Hematopoietic multipotent progenitor cell treated with erythropoietin and hydrocortisone succinate and interleukin-3 and kit ligand, for 15 days (in vitro differentiated cells): ENCODE data around the gene ZSCAN10.
"Not testable (repeated sequence)": the region's sequence is repeated elsewhere in the genome, so short reads cannot be mapped to it uniquely, and the experiment has no call there.

ENCODE experiments used
- DNase-seq: peaks from one replicate; pipeline ENCODE4 v3.0.0-alpha.2; 2015; ENCODE audit warnings: low spot score

The ZSCAN10 gene

GRCh38 chr16:3085868-3086595, 13.1 kb downstream of the ZSCAN10 start:
- no peak for DNase-seq

GRCh38 chr16:3084969-3085670, 14.0 kb downstream of the ZSCAN10 start:
- no peak for DNase-seq

GRCh38 chr16:3084491-3084890, 14.6 kb downstream of the ZSCAN10 start:
- DNase-seq, result no peak

- not testable (repeated sequence) for DNase-seq
Observed at GRCh38 chr16:3083408-3083807, 15.7 kb downstream of the ZSCAN10 start.

- not testable (repeated sequence) for DNase-seq
Observed at GRCh38 chr16:3081957-3082356, 17.1 kb downstream of the ZSCAN10 start.

GRCh38 chr16:3080024-3080423, 19.1 kb downstream of the ZSCAN10 start:
- DNase-seq, result no peak

- no peak for DNase-seq
Observed at GRCh38 chr16:3076577-3076976, 22.5 kb downstream of the ZSCAN10 start.

- DNase-seq, result not testable (repeated sequence)
Observed at GRCh38 chr16:3075946-3076345, 23.1 kb downstream of the ZSCAN10 start.

- no peak for DNase-seq
Observed at GRCh38 chr16:3075523-3075915, 23.6 kb downstream of the ZSCAN10 start.

GRCh38 chr16:3074860-3075522, 24.1 kb downstream of the ZSCAN10 start:
- no peak for DNase-seq

GRCh38 chr16:3073448-3073847, 25.6 kb downstream of the ZSCAN10 start:
- no peak for DNase-seq

- DNase-seq, result not testable (repeated sequence)
Observed at GRCh38 chr16:3072576-3073263, 26.4 kb downstream of the ZSCAN10 start.

- not testable (repeated sequence) for DNase-seq
Observed at GRCh38 chr16:3072148-3072547, 26.9 kb downstream of the ZSCAN10 start.

GRCh38 chr16:3071655-3072054, 27.4 kb downstream of the ZSCAN10 start:
- DNase-seq, result no peak

- DNase-seq, result no peak
Observed at GRCh38 chr16:3070608-3071111, 28.4 kb downstream of the ZSCAN10 start.

GRCh38 chr16:3069146-3069545, 29.9 kb downstream of the ZSCAN10 start:
- not testable (repeated sequence) for DNase-seq

- no peak for DNase-seq
Observed at GRCh38 chr16:3068487-3068886, 30.6 kb downstream of the ZSCAN10 start.

- DNase-seq, result no peak
Observed at GRCh38 chr16:3066440-3066748, 32.7 kb downstream of the ZSCAN10 start.

GRCh38 chr16:3065742-3066439, 33.2 kb downstream of the ZSCAN10 start:
- DNase-seq, result no peak

- no peak for DNase-seq
Observed at GRCh38 chr16:3065069-3065741, 33.9 kb downstream of the ZSCAN10 start, which contains the start of gene IL32. Gene IL32, plus strand, starts transcription at chr16:3065640. Its CDS starts 172 bp downstream, at chr16:3065812.
